Type B pancreatic cell (in vitro differentiated cells): ENCODE measurements around the gene FREM3. TPM values are rescaled to one million over a fixed set of nuclear protein-coding genes. Genes with fewer than 3 reads are reported as not detected.

Experiments
- DNase-seq: peaks from one replicate; pipeline ENCODE4 v3.0.0; 2021; ENCODE audit warnings: mixed read lengths; ENCODE audit not compliant: unreplicated experiment; ENCODE audit errors: extremely low spot score
- H3K27ac Mint-ChIP-seq: 2 replicates; pipeline ENCODE4 v1.8.0; 2021; ENCODE audit warnings: mild to moderate bottlenecking, mixed read lengths
- H3K27me3 Mint-ChIP-seq: 2 replicates; pipeline ENCODE4 v1.8.0; 2021; ENCODE audit warnings: mixed read lengths
- H3K36me3 Mint-ChIP-seq: 2 replicates; pipeline ENCODE4 v1.8.0; 2021; ENCODE audit warnings: mixed read lengths
- H3K4me1 Mint-ChIP-seq: one replicate; pipeline ENCODE4 v1.8.0; 2021; ENCODE audit warnings: mixed read lengths; ENCODE audit not compliant: unreplicated experiment
- H3K4me3 Mint-ChIP-seq: 2 replicates; pipeline ENCODE4 v1.8.0; 2021; ENCODE audit warnings: mild to moderate bottlenecking, mixed read lengths
- H3K9me3 Mint-ChIP-seq: 2 replicates; pipeline ENCODE4 v1.8.0; 2021; ENCODE audit warnings: mixed read lengths
- CTCF ChIP-seq: fragments of 200-600 bp; sonication (generic); conservative IDR thresholded peaks from 2 replicates; pipeline ENCODE4 v1.5.0; 2021; ENCODE audit warnings: antibody characterized with exemption, mild to moderate bottlenecking
- total RNA-seq: library from RNA; stranded (reverse); gene quantifications from 2 replicates; pipeline ENCODE4 v1.2.1, GENCODE V29; 2021; ENCODE audit warnings: low replicate concordance

FREM3 gene
- total RNA-seq, 1 donor from 2014 or later: 0.31 TPM

- DNase-seq: no peak
- no peak for TF ChIP-seq CTCF
- Mint-ChIP-seq H3K9me3 (peaks cover 8% of the 10 kb centered on the region), H3K4me3 (no peak overlapping the region), H3K4me1 (no peaks in the 10 kb centered on the region), H3K36me3 (no peaks in the 10 kb centered on the region), H3K27ac (no peak overlapping the region), H3K27me3 (no peaks in the 10 kb centered on the region)
These were observed 119.0 kb downstream of the FREM3 start for GRCh38 chr4:143581331-143581946.

- H3K27me3 Mint-ChIP-seq: no peaks in the 10 kb centered on the region
- no peak overlapping the region for H3K27ac Mint-ChIP-seq
- H3K36me3 Mint-ChIP-seq: no peaks in the 10 kb centered on the region
- H3K9me3 Mint-ChIP-seq: no peaks in the 10 kb centered on the region
- no peak overlapping the region for H3K4me3 Mint-ChIP-seq
- DNase-seq: no peak
- no peaks in the 10 kb centered on the region for H3K4me1 Mint-ChIP-seq
- no peak for TF ChIP-seq CTCF
These were observed 125.1 kb downstream of the FREM3 start for GRCh38 chr4:143575331-143575730.

GRCh38 chr4:143564472-143564871, 136.0 kb downstream of the FREM3 start:
- H3K9me3 Mint-ChIP-seq: peaks cover 4% of the 10 kb centered on the region

GRCh38 chr4:143559757-143560147, 140.7 kb downstream of the FREM3 start:
- Mint-ChIP-seq H3K36me3 (peaks cover 10% of the 10 kb centered on the region), H3K9me3 (no peaks in the 10 kb centered on the region), H3K4me3 (peak overlapping the region; percentile 86), H3K4me1 (no peaks in the 10 kb centered on the region), H3K27me3 (peaks cover 3% of the 10 kb centered on the region), H3K27ac (no peak overlapping the region)
- no peak for TF ChIP-seq CTCF
- DNase-seq: no peak

More at GRCh38 chr4:143564472-143564871, 136.0 kb downstream of the FREM3 start:
- TF ChIP-seq CTCF: no peak
- no peaks in the 10 kb centered on the region for H3K36me3 Mint-ChIP-seq
- no peak for DNase-seq
- H3K27me3 Mint-ChIP-seq: no peaks in the 10 kb centered on the region
- H3K4me1 Mint-ChIP-seq: no peaks in the 10 kb centered on the region
- no peak overlapping the region for H3K27ac Mint-ChIP-seq
- no peak overlapping the region for H3K4me3 Mint-ChIP-seq

GRCh38 chr4:143558823-143559756, 141.4 kb downstream of the FREM3 start:
- TF ChIP-seq CTCF: peak; percentile 19
- DNase-seq: no peak
- Mint-ChIP-seq H3K27me3 (peaks cover 3% of the 10 kb centered on the region), H3K36me3 (peaks cover 10% of the 10 kb centered on the region), H3K27ac (peak overlapping the region; percentile 87), H3K4me3 (peak overlapping the region; percentile 86), H3K9me3 (no peaks in the 10 kb centered on the region), H3K4me1 (no peaks in the 10 kb centered on the region)
